ENCODE data around the gene CCDC13.

Gene CCDC13

DNA sequence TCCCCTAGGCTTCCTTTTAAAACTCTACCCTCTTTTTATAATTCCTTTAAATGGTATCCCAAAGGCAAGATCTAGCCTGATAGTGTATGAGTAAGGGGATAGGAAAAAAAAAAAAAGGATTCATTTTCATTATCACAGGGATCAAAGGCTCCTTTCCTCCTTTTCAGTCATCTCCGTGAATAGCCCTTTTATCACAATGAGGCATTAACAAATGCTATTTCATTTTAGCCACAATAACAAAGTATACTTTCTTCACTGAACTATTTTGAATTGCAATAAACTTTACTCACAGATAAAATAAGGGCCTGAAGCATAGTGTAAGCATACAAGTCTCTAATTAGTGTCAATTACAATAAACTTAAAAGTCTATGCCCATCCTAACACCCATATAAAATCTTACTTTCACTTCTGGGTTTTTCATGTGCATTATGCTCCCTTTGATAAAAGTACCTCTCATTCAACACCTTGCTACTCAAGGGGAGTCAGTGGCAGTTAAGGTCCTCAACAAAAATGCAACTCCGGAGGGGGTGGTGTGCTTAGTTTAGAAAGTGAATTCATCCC, 22.6 kb upstream of the CCDC13 start:
- no peak for DNase-seq

DNA sequence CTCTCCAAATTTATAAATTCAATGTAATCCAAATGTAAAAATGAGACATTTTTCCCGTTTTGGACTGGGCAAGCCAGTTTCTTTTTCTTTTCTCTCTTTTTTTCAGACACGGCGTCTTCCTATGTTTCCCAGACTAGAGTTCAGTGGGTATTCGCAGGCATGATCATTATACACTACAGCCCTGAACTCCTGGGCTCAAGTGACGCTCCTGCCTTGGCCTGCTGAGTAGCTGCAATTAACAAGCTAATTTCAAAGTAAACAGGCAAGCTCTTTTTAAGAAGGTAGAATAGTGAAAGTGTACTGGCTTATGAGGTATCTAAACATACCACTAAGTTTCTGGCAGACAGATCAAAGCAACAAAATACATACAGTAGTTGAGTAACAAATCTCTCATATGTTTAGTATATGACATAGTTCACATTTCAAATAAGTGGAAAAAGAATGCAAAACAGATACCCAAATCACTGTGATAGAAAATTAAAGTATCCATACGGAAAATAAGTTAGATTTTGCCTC, 17.7 kb upstream of the CCDC13 start:
- DNase-seq = no peak

DNA sequence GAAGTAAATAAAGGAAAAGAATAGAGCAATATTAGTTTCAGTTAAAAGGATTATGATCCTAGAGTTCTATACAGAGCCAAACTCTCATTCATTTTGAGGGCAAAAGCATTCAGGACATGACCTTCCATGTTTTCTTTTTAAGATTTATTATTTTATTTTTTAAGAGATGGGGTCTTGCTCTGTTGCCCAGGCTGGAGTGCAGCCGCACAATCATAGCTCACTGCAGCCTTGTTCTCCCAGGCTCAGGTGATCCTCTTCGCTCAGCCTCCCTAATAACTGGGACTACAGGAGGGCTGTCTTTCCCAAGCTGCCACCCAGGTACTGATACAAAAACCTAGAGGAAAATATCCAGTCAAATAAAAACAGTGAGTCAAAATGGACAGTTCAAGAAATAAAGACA, 13.6 kb upstream of the CCDC13 start:
- DNase-seq = no peak

DNA sequence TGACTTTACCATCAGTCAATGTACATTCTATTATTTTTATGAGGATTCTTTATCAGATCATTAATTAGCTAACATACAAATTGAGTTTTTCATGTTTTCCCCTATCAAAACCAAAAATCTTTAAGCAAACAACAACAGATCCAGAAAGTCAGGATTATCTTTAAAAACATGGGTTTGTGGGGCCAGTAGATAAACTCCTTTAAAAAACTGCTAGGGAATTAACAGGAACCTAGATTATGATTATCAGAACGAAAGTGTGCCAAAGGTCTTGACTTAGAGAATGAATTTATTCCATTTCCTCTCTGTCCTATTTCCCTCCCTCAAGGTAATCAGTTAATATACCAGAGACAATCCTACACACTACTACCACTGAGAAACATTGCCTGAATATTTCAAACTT, 13.2 kb upstream of the CCDC13 start:
- no peak for DNase-seq

DNA sequence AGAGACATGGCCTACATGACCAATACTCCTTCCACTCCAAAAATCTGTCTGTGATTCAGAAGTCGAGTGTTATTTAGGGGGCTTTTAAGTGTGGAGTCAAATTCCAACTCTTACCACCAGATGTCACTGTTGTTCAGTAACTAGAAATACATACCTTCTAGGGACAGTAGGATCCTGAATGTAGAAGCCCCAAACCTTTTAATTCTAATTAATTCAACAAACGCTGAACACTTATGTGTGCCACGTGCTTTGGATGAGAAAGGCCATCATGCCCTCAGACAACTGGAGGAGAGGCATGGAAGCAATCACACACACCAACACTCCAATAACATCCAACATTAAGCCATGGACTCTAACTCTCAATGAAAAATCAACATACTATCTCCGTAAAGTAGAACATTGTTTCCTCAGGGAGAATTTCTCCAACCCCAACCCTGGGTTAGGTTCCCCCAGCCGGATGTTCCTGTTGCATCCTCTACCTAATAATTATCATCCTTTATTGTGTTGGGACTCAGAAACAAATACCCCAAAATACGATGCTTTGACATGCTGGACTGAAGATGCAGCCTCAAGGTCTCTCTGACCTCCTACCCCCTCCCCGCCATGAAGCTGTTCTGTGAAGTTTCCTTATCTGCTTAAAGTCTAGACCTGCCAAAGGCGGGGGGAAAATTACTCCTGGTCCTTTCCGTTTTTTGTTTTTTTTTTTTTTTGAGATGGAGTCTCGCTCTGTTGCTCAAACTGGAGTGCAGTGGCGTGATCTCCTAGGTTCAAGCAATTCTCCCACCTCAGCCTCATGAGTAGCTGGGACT, 8.0 kb upstream of the CCDC13 start:
- DNase-seq = peak; percentile 5

DNA sequence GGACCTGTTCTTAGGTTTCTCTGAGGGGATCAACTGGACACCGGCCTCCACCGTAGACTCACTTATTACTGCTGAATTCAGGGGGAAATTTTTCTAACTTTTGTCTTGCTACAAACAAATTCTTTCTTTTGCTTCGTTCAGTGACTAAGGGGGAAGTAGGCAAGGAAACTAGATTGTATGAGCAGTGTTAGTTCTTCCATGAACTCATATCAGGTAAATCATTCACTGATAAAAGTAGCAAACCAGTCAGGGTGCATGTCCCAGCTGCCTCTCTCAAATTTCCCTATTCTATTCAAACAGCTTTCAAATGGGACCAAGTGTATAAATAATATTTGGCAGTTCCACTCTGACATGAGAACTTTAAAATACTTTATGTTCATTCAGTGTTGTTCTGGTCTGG, 7.3 kb upstream of the CCDC13 start:
- no peak for DNase-seq

DNA sequence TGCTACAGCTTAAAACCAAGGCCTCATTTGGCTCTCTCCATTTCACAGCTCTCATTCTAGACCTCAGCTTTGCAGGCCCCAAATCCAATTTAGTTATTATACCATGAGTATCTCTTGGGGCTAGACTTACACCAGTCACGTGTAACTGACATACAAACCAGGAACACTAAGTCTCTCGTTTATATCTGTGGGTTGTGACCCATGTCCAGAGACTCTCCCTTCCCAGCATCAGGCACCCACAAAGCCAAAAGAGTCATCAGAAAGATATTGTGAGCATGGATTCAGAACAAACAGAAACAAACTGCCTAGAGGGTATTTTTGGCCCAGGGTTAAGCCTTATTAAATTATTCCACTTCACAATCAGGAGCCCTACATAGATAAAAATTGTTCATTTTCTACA, 5.6 kb upstream of the CCDC13 start:
- DNase-seq = no peak

DNA sequence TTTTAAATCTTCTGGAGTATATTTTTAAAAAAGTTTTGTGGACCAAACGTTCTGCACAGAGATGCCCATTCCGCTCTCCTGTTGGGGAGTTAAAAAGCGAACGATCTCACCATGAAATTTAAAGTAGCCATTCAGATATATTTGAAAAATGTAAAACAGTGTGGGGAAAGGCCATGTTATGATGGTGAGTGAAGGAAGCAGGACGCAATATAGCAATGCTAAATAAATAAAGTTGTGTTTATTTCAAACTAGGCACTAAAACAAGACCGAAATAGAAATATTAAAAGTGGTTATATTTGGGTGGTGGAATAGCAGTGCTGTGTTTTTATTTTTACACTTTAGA, 327 bp upstream of the CCDC13 start:
- no peak for DNase-seq

DNA sequence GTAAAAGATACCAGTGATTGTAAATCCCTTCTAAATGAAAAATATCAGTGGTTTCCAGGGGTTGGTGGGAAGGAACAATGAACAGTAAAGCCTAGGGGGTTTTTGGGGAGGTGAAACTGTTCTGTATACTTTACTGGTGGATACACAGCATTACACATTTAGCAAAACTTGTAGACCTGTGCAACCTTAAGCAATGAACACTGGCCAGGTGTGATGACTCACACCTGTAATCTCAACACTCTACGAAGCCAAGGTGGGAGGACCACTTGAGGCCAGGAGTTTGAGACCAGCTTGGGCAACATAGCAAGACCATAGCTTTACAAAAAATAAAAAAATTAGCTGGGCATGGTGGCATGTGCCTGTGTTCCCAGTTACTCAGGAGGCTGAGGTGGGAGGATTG, 1.8 kb downstream of the CCDC13 start:
- DNase-seq = no peak

DNA sequence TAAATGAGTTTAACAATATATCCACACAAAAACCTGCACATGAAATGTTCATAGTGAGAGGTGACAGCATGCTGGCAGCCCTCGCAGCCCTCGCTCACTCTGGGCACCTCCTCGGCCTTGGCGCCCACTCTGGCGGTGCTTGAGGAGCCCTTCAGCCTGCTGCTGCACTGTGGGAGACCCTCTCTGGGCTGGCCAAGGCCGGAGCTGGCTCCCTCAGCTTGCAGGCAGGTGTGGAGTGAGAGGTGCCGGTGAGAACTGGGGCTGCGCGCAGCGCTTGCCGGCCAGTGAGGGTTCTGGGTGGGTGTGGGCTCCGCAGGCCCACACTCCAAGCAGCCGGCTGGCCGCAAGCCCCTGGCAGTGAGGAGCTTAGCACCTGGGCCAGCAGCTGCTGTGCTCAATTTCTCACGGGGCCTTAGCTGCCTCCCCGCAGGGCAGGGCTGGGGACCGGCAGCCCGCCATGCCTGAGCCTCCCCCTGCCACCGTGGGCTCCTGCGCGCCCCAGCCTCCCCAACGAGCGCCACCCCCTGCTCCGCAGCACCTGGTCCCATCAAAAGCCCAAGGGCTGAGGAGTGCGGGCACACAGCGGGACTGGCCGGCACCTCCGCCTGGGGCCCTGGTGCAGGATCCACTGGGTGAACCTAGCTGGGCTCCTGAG, 3.4 kb downstream of the CCDC13 start:
- DNase-seq = no peak

DNA sequence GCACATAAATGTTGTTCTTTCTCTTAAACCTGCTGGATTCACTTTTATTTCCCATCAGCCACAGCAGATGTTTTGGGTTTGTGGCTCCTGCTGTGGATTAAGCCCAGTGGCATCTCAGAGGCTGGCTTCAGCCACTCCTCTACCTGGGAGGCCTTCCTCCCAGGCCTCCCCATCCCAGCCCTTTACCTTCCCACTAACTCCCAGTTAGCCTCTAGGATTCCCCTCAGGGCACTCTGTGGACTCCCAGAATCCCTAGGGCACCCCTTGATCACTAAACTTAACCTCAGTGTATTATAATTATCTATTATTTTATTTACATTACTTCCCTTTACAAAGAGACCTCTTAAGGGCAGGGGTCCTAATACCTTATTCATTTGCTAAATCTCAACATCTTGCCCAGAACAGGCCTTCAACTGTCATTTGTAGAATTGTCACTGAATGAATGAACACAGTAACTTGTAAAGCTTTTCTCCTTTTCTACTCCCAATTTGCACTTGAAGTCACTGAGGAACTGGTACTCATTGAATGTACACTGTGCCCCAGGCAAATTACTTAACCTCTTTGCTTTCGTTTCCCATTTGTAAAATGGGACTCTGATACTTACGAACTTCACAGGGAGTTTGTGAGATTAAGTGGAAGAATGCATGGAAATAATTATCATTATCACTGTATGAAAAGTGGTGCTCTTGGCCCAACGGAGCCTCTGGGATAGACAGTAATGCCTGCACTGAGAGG, 8.3 kb downstream of the CCDC13 start:
- DNase-seq = no peak

DNA sequence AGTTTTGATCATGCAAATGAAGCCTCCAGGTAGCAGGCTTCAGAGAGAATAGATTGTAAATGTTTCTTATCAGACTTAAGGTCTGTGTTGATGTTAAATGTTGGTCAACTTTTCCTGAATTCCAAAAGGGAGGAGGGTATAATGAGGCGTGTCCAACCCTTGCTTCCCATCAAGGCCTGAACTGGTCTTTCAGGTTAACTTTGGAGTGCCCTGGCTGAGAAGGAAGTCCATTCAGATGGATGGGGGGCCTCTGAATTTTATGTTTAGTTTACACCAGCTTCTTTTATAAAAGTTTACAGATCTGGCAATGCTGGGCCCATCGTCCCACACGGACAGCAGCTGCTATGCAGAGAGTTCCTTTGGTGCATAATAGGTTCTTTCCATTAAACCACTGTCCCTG, 8.9 kb downstream of the CCDC13 start:
- no peak for DNase-seq

DNA sequence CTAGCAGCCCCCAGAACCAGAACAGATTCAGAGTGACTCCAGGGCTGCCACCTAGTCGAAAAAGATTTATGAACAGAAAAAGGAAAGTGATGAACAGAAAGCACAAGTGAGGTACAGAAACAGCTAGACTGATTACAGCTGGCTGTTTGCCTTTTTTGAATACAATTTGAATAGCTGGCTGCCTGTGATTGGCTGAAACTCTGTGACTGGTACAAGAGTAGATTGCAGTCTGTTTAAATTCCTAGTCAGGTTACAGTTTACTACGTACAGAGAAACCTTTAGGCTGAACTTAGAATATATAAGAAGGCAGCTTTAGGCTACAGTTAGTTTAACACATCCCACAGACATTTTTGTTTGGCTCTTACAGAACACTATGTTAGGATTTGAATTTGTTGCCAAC, 10.0 kb downstream of the CCDC13 start:
- no peak for DNase-seq

DNA sequence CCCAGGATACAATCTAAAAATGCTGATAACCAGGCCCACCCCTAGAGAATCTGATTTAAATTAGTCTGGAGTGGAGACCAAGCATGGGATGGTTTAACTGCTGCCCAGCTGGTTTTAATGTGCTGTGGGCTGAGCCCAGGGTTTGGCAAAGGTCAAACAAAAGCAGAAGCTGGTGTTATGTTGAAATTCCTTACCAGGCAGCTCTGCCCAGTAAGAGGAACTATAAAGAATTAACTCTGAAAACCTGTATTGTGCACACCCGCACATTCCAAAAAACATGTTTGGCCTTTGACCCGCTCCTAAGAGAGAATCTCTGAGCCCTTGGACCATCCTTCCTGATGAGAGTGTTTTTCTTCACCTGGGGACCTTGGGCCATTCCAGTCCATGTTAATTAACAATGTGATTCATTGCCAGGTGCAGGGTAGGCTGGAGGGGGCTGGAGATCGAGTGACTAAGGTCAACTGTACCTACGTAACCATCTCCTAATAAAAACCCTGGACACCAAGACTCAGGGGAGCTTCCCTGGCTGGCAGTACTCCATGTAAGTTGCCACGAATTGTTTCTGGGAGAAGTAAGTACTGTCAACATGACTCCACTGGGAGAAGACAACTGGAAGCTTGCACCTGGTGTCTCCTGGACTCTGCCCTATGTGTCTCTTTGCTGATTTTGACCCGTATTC, 10.9 kb downstream of the CCDC13 start:
- DNase-seq = no peak

DNA sequence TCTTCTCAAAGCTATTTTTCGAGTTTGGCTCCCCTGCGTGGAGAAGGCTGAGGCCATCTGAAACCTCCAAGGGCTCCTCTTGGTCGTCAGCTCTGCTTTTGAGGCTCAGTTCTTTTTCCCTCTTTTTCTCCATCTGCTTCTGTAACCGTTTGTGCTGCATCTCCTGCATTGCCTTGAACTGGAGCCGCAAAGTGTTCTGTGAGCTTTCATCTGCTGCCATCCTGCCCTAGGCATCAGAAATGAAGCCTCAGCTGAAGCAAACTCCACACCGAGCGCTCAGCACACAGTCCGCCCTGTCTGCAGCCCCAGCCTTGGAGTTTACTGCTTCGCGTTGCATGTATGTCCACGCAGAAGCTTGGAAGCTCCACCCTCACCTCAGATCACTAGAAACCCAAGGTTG, 14.9 kb downstream of the CCDC13 start:
- DNase-seq = no peak

DNA sequence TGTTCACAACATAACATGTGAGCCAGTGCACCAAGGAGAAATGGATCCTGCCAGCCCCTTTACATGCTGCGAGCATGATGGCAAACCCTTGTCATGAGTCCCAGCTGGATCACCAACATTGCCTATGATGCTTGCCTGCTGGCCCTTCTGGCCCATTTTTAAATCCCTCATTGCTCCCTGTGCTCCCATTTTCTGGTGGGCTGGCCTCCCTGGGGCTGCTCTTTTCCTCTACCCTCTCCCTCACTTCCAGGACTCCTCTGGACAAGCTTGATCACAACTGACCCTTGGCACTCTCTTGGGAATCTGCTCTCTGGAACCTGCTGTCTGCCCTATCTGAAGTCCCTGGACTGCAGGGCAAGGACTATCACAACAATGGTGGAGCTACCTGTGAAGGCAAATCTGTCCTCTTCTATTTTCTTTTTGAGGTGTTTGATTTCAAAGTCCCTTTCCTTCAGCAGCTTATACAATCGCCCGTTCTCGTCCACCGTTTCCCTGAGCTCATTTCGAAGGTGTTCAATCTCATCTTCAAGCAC, 16.3 kb downstream of the CCDC13 start:
- no peak for DNase-seq

DNA sequence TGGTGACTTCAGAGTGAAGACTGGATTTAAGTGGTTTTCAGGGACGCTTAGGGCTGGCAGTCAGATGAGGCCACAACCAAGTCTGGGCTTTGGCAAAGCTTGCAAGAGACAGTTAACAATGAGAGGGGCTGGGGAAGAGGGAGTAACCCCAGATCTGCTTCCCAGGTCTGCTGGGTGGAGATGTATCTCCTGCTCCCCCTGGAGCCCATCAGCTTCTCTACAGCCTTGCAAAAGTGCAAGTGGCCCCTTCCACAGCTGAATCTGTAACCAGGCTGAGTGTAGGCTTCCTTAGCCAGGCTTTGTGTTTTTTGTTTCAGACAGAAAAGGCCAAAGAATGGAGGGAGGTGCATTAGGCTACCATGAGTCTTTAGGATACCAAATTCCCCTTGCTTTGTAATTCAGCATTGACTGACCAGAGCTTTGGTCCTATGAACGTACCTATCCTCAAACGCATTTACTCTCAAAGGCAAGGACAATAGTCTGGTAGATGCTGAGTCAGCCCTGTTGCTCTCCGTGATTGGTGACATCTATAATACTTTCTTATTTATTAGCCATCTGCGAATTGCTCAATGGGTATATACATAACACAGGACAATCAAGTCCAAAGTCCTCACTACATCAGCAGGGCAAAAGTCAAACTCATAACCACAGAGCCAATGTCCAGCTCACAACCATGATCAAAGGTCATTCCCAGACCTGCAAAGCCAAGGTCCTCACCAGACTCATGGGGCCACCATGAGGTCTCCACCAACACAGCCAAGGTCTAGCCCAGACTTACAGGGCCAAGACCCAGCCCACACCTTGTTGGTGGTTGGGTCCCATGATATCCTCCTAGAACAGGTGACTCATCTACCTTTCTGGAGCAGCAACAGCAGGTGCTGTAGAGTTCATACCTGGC, 17.1 kb downstream of the CCDC13 start:
- no peak for DNase-seq

DNA sequence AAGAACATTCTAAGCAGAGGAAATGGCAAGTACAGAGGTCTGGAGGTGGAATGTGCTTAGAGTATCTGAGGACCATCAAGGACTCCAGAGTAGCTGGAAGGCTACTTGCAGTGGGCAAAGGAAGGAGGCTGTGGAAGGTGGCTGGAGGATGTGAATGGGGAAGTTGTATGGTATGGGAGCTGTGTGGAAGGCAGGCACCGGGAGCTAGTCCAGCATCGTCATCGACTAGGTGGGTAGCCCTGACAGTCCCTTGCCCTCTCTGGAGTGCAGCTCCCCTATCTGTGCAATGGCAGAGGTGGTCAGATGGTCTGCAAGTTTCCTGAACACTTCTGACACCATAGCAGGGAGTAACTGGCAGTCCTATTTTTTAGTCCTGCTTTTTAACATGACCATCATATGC, 19.3 kb downstream of the CCDC13 start:
- DNase-seq = no peak

DNA sequence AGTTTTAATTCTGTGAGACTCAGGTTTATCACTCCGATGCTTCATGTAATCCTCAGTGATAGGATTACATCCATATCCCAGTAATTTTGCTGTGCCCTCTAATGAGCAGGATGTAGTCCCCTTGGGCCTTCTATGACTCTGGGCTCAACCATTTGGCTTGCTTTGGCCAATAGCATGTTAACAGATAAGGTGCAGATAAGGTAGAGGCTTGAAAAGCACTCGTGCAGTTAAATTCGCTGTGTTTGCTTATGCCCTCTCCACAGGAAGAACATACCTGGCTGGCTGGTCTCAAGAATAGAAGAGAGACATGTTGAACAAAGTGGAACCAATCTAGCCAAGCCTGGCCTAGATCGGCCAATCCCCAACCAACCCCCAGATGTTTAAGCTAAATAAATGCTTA, 20.1 kb downstream of the CCDC13 start:
- no peak for DNase-seq

DNA sequence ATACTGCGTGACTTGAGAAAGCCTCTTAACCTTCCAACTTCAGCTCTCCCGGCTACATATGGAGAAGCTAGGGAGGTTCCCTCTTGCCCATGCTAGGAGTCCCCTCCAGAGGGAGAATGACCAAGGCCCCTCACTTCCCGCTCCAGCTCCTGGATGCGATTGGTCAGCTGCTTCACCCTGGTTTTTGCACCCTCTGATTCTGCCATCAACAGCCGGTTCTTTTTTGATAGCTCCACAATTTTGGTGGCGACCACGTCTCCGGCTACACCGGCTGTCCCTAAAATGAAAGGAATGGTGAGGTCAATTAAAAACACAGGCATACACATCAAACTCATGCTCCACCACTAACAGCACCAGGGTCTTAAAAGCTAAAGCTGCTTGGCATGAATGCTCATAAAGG, 20.6 kb downstream of the CCDC13 start:
- DNase-seq = no peak

DNA sequence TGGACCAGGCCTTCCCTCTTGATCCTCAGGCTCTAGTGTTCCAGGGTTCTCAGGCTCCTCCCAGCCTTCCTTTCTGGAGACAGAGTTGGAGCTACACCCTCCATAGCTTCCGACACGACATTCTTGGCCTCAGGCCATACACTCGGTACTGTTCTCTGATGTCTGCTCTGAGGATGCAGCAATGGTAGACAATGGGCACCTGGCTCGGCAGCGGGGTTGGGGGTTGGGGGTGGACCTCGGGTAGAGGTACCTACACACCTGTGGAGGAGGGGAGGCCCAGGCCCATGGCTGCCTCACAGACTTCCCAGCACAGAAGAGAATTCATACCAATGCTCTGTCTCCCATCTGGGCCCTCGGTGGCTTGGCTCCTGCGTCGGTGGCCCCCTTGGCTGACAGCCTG, 21.4 kb downstream of the CCDC13 start:
- no peak for DNase-seq

DNA sequence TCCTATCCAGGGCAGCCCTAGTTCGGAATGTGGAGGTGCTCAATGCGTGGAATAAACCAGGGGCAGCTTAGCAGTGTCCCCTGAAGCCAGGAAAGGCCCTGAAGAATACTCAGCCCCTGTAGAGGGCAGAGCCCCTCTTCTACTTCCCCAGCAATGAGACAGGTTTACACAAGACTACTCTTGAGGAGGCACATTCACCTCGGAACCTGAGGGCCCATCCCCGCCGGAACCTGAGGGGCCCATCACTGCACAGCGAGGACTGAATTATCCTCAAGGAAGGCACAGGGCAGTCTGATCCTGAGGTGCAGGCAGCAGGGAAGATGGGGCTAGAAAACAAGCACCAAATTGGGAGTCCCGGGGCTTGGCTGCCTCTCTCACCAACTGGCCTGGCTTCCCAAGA, 22.2 kb downstream of the CCDC13 start:
- DNase-seq = no peak

Measured in DMS153 (cell line).